HEK293T (cell line): ENCODE measurements around the gene SUSD1.

Source experiments
- NFRKB ChIP-seq: fragments of 450-650 bp; IDR thresholded peaks from 2 replicates; pipeline ENCODE4 v1.6.1; 2016; ENCODE audit warnings: mild to moderate bottlenecking, moderate library complexity
- SUZ12 ChIP-seq: fragments of 450-650 bp; IDR thresholded peaks from 2 replicates; pipeline ENCODE4 v1.6.1; 2016; ENCODE audit warnings: mild to moderate bottlenecking

- TF ChIP-seq SUZ12 = no peak
- TF ChIP-seq NFRKB = no peak
These were observed 4.7 kb upstream of the SUSD1 start for GRCh38 chr9:112179816-112180215.
